Measurements from ENCODE around the gene ADCY4.

The ADCY4 gene

GRCh38 chr14:24366413-24366720, 31.5 kb upstream of the ADCY4 start:
- no peak for DNase-seq (ENCODE audit: low spot score)
- Histone ChIP-seq H3K4me3 (peak overlapping the region; percentile 88), H3K27ac (peak overlapping the region; percentile 97 to 99)
- TF ChIP-seq, protein P1, sequence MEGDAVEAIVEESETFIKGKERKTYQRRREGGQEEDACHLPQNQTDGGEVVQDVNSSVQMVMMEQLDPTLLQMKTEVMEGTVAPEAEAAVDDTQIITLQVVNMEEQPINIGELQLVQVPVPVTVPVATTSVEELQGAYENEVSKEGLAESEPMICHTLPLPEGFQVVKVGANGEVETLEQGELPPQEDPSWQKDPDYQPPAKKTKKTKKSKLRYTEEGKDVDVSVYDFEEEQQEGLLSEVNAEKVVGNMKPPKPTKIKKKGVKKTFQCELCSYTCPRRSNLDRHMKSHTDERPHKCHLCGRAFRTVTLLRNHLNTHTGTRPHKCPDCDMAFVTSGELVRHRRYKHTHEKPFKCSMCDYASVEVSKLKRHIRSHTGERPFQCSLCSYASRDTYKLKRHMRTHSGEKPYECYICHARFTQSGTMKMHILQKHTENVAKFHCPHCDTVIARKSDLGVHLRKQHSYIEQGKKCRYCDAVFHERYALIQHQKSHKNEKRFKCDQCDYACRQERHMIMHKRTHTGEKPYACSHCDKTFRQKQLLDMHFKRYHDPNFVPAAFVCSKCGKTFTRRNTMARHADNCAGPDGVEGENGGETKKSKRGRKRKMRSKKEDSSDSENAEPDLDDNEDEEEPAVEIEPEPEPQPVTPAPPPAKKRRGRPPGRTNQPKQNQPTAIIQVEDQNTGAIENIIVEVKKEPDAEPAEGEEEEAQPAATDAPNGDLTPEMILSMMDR (IDR thresholded peaks at IDR 0.05): no peak

DNA sequence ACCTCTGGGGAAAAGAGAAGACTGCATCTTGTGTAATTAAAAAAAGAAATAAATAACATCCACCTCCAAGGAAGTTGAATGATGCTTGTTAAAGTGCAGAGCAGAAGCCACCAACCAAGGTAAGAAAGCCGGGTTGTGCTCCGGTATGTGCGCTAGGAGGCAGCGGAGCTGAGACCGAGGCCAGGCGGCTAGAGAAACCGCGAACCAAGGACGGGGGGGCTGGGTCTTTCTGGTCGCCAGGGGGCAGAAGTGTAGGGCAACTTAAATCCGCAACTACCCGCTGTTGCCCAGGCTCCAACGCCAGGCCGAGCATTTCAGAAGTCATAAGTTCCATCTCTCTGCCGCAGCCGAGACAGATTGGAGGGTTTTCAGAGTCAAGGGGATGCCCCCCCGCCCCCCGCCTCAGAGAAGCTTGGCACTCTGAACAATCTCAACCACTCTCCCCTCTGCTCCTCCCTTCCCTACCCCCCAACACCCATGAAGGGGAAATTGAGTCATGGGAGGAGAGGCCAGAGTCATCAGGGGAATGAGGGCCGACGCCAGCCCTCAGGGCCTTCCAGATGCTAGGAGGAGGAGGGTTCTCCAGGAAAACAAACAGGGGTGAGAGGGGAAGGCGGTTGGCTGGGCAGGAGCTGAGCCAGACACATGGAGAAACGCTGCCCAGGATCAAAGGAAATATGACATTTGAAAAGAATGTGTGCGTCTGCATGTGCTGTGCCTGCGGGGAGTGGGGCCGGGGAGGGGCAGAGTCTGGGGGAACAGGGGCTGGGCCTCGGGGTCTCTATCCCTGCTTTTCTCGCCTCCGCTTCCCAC, 30.9 kb upstream of the ADCY4 start:
- peak; percentile 92 for DNase-seq (ENCODE audit: low spot score)
- peak overlapping the region; percentile 97 to 99 for H3K27ac ChIP-seq
- TF ChIP-seq, protein P1 (IDR thresholded peaks at IDR 0.05): peak; percentile 81

GRCh38 chr14:24364841-24365240, 30.0 kb upstream of the ADCY4 start:
- Histone ChIP-seq H3K27ac (peak overlapping the region in 1 of 2 donors; percentile 99), H3K4me3 (no peak overlapping the region)
- TF ChIP-seq, protein P1 (IDR thresholded peaks at IDR 0.05): no peak
- no peak for DNase-seq (ENCODE audit: low spot score)

More for the DNA sequence above, 30.9 kb upstream of the ADCY4 start:
- H3K4me3 ChIP-seq: peak overlapping the region; percentile 88

DNA sequence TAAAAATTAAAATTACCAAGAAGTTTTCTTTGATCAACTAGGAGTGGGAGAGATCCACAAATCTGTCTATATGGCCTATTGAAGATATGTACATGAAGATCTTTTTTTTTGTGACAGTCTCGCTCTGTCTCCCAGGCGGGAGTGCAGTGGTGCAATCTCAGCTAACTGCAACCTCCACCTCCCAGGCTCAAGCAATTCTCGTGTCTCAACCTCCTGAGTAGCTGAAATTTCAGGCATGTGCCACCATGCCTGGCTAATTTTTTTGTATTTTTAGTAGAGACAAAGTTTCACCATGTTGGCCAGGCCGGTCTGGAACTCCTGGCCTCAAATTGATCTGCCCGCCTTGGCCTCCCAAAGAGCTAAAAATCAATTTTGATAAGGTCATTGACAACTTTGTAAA, 28.5 kb upstream of the ADCY4 start:
- Histone ChIP-seq H3K27ac (no peak overlapping the region), H3K4me3 (no peak overlapping the region)
- TF ChIP-seq, protein P1 (IDR thresholded peaks at IDR 0.05): no peak
- peak; percentile 31 for DNase-seq (ENCODE audit: low spot score)

GRCh38 chr14:24362241-24362960, 27.5 kb upstream of the ADCY4 start:
- TF ChIP-seq, protein P1 (IDR thresholded peaks at IDR 0.05): no peak
- DNase-seq (ENCODE audit: low spot score): peak; percentile 21
- Histone ChIP-seq H3K27ac (no peak overlapping the region), H3K4me3 (no peak overlapping the region)

- no peak overlapping the region for H3K4me3 ChIP-seq
- peak; percentile 21 for DNase-seq (ENCODE audit: low spot score)
- TF ChIP-seq, protein P1 (IDR thresholded peaks at IDR 0.05): no peak
- H3K27ac ChIP-seq: no peak overlapping the region
These were observed 26.5 kb upstream of the ADCY4 start for GRCh38 chr14:24361326-24361725.

Measured in coronary artery (tissue), 2 donors.